Neural crest cell (in vitro differentiated cells): ENCODE results near the gene FZD8. TPM values are rescaled to one million over a fixed set of nuclear protein-coding genes. Genes with fewer than 3 reads are reported as not detected.
A peak's percentile ranks its signal among the peaks of the same experiment; 100 is the strongest.

Source experiments
- DNase-seq: peaks from one replicate; pipeline ENCODE4 v3.0.0; 2021; ENCODE audit warnings: low read depth, mixed read lengths, low spot score
- H3K27ac Mint-ChIP-seq: one replicate; pipeline ENCODE4 v1.8.0; 2021; ENCODE audit warnings: mild to moderate bottlenecking, mixed read lengths; ENCODE audit not compliant: unreplicated experiment
- H3K27me3 Mint-ChIP-seq: 2 replicates; pipeline ENCODE4 v1.8.0; 2021; ENCODE audit warnings: low read depth, mild to moderate bottlenecking, mixed read lengths
- H3K36me3 Mint-ChIP-seq: 2 replicates; pipeline ENCODE4 v1.8.0; 2021; ENCODE audit warnings: low read depth, mild to moderate bottlenecking, mixed read lengths
- H3K4me1 Mint-ChIP-seq: 2 replicates; pipeline ENCODE4 v1.8.0; 2021; ENCODE audit warnings: mixed read lengths
- H3K4me3 Mint-ChIP-seq: one replicate; pipeline ENCODE4 v1.8.0; 2021; ENCODE audit warnings: mild to moderate bottlenecking, mixed read lengths
- H3K9me3 Mint-ChIP-seq: 2 replicates; pipeline ENCODE4 v1.8.0; 2021; ENCODE audit warnings: mixed read lengths
- total RNA-seq: library from RNA; stranded (reverse); gene quantifications from 2 replicates; pipeline ENCODE4 v1.2.1, GENCODE V29; 2021
- TF ChIP-seq, protein P1 (sequence below): fragments of 200-600 bp; sonication (generic); conservative IDR thresholded peaks from 2 replicates; pipeline ENCODE4 v1.5.0; 2021; ENCODE audit warnings: antibody characterized with exemption, mild to moderate bottlenecking

The FZD8 gene
- total RNA-seq, 1 donor from 2014 or later = 3.7 TPM

GRCh38 chr10:35644050-35644950 lies 2.2 kb upstream of the FZD8 start:
- H3K9me3 Mint-ChIP-seq = no peaks in the 10 kb centered on the region
- H3K27ac Mint-ChIP-seq = no peak overlapping the region
- H3K36me3 Mint-ChIP-seq = peaks cover 3% of the 10 kb centered on the region

GRCh38 chr10:35643151-35644049 lies 1.3 kb upstream of the FZD8 start:
- Mint-ChIP-seq H3K4me3 (peak overlapping the region; percentile 93), H3K36me3 (peaks cover 3% of the 10 kb centered on the region), H3K27me3 (peaks cover 71% of the 10 kb centered on the region), H3K27ac (no peak overlapping the region), H3K9me3 (no peaks in the 10 kb centered on the region), H3K4me1 (peaks cover 19% of the 10 kb centered on the region)
- TF ChIP-seq, protein P1, sequence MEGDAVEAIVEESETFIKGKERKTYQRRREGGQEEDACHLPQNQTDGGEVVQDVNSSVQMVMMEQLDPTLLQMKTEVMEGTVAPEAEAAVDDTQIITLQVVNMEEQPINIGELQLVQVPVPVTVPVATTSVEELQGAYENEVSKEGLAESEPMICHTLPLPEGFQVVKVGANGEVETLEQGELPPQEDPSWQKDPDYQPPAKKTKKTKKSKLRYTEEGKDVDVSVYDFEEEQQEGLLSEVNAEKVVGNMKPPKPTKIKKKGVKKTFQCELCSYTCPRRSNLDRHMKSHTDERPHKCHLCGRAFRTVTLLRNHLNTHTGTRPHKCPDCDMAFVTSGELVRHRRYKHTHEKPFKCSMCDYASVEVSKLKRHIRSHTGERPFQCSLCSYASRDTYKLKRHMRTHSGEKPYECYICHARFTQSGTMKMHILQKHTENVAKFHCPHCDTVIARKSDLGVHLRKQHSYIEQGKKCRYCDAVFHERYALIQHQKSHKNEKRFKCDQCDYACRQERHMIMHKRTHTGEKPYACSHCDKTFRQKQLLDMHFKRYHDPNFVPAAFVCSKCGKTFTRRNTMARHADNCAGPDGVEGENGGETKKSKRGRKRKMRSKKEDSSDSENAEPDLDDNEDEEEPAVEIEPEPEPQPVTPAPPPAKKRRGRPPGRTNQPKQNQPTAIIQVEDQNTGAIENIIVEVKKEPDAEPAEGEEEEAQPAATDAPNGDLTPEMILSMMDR = peak; percentile 18
- peak; percentile 26 for DNase-seq

More at GRCh38 chr10:35644050-35644950, 2.2 kb upstream of the FZD8 start:
- TF ChIP-seq, protein P1 = no peak
- DNase-seq = no peak
- H3K4me1 Mint-ChIP-seq = peaks cover 19% of the 10 kb centered on the region
- H3K4me3 Mint-ChIP-seq = peak overlapping the region; percentile 93
- peaks cover 64% of the 10 kb centered on the region for H3K27me3 Mint-ChIP-seq

- DNase-seq = no peak
- TF ChIP-seq, protein P1 = no peak
- Mint-ChIP-seq H3K9me3 (no peaks in the 10 kb centered on the region), H3K4me1 (peaks cover 25% of the 10 kb centered on the region), H3K27me3 (peaks cover 77% of the 10 kb centered on the region), H3K27ac (no peak overlapping the region), H3K4me3 (peak overlapping the region; percentile 93), H3K36me3 (peaks cover 3% of the 10 kb centered on the region)
Measured at GRCh38 chr10:35642793-35643114, 658 bp upstream of the FZD8 start.

DNA sequence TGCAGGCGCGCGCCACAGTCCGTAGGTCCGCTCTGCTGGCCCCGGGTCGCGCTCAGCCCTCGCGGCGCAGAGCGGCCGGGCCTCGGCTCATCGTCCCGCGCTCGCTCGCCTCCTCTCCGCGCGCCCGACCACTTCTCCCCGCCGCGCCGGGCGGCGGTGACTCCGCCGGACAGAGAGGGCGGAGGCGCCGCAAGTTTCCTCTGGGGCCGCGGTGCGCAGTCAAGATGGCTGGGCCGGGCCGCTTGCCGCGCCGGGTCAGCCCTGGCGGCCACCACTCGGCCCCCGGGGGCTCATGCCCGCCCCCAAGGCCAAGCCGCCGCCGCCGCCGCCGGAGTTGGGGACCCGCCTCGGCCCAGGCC lies 441 bp downstream of the FZD8 start:
- peaks cover 82% of the 10 kb centered on the region for H3K27me3 Mint-ChIP-seq
- no peak overlapping the region for H3K4me3 Mint-ChIP-seq
- TF ChIP-seq, protein P1 = no peak
- peaks cover 32% of the 10 kb centered on the region for H3K4me1 Mint-ChIP-seq
- no peaks in the 10 kb centered on the region for H3K9me3 Mint-ChIP-seq
- no peak overlapping the region for H3K27ac Mint-ChIP-seq
- no peaks in the 10 kb centered on the region for H3K36me3 Mint-ChIP-seq
- DNase-seq = peak; percentile 26

- peak overlapping the region; percentile 91 for H3K4me3 Mint-ChIP-seq
Measured at GRCh38 chr10:35640951-35641675, 983 bp downstream of the FZD8 start.

More at GRCh38 chr10:35640951-35641675, 983 bp downstream of the FZD8 start:
- H3K27me3 Mint-ChIP-seq = peaks cover 81% of the 10 kb centered on the region
- H3K4me1 Mint-ChIP-seq = peaks cover 34% of the 10 kb centered on the region
- H3K9me3 Mint-ChIP-seq = no peaks in the 10 kb centered on the region
- TF ChIP-seq, protein P1 = peak; percentile 22
- DNase-seq = peak; percentile 62
- no peaks in the 10 kb centered on the region for H3K36me3 Mint-ChIP-seq
- no peak overlapping the region for H3K27ac Mint-ChIP-seq
